GM18873 (cell line): ENCODE results near the gene CTNNA3.

Experiments used
- ATAC-seq: cut with Tn5 transposase; IDR thresholded peaks from one replicate; pipeline ENCODE4 v1.9.1; 2021; ENCODE audit warnings: mild to moderate bottlenecking, moderate library complexity, moderate number of reproducible peaks; ENCODE audit not compliant: unreplicated experiment, low FRiP score

The CTNNA3 gene

GRCh38 chr10:66982053-66982420, 714.0 kb downstream of the CTNNA3 start:
- ATAC-seq, result no peak

- no peak for ATAC-seq
Measured at GRCh38 chr10:66981361-66982052, 714.5 kb downstream of the CTNNA3 start.

- ATAC-seq, result no peak
Measured at GRCh38 chr10:66980246-66980815, 715.7 kb downstream of the CTNNA3 start.

- no peak for ATAC-seq
Measured at GRCh38 chr10:66964946-66965345, 731.0 kb downstream of the CTNNA3 start.

- ATAC-seq, result no peak
Measured at GRCh38 chr10:66958466-66958865, 737.5 kb downstream of the CTNNA3 start.

GRCh38 chr10:66951896-66952295, 744.1 kb downstream of the CTNNA3 start:
- ATAC-seq, result no peak

GRCh38 chr10:66943590-66943989, 752.4 kb downstream of the CTNNA3 start:
- no peak for ATAC-seq

GRCh38 chr10:66942407-66942806, 753.6 kb downstream of the CTNNA3 start:
- ATAC-seq, result no peak

- no peak for ATAC-seq
Measured at GRCh38 chr10:66941491-66941890, 754.5 kb downstream of the CTNNA3 start.

GRCh38 chr10:66940965-66941364, 755.0 kb downstream of the CTNNA3 start:
- no peak for ATAC-seq

GRCh38 chr10:66934711-66935110, 761.3 kb downstream of the CTNNA3 start:
- ATAC-seq, result no peak

- no peak for ATAC-seq
Measured at GRCh38 chr10:66931949-66932343, 764.0 kb downstream of the CTNNA3 start.

GRCh38 chr10:66931340-66931948, 764.6 kb downstream of the CTNNA3 start:
- peak; percentile 70 for ATAC-seq

GRCh38 chr10:66929375-66929774, 766.6 kb downstream of the CTNNA3 start:
- ATAC-seq, result no peak

GRCh38 chr10:66928776-66929175, 767.2 kb downstream of the CTNNA3 start:
- no peak for ATAC-seq

GRCh38 chr10:66927971-66928770, 767.8 kb downstream of the CTNNA3 start:
- ATAC-seq, result no peak

- ATAC-seq, result no peak
Measured at GRCh38 chr10:66927251-66927935, 768.6 kb downstream of the CTNNA3 start.

GRCh38 chr10:66926841-66927240, 769.2 kb downstream of the CTNNA3 start:
- ATAC-seq, result no peak

- peak; percentile 100 for ATAC-seq
Measured at GRCh38 chr10:66925896-66926715, 769.9 kb downstream of the CTNNA3 start, which contains the start of gene LRRTM3. Gene LRRTM3 (plus strand): TSS chr10:66926036.

- no peak for ATAC-seq
Measured at GRCh38 chr10:66925373-66925772, 770.6 kb downstream of the CTNNA3 start.
